Measurements from ENCODE around the gene ARID1B.

Gene ARID1B

GRCh38 chr6:157244780-157245179 lies 467.6 kb downstream of the ARID1B start:
- DNase-seq (ENCODE audit: low read depth in 2 of 2) = no peak

- DNase-seq (ENCODE audit: low read depth in 2 of 2) = no peak
These were observed 468.3 kb downstream of the ARID1B start for GRCh38 chr6:157245436-157245835.

- DNase-seq (ENCODE audit: low read depth in 2 of 2) = peak; percentile 60 to 68
These were observed 469.0 kb downstream of the ARID1B start for GRCh38 chr6:157246048-157246630.

GRCh38 chr6:157246771-157247484 lies 469.8 kb downstream of the ARID1B start:
- no peak for DNase-seq (ENCODE audit: low read depth in 2 of 2)

GRCh38 chr6:157248264-157248663 lies 471.1 kb downstream of the ARID1B start:
- no peak for DNase-seq (ENCODE audit: low read depth in 2 of 2)

- DNase-seq (ENCODE audit: low read depth in 2 of 2) = no peak
These were observed 472.6 kb downstream of the ARID1B start for GRCh38 chr6:157249826-157250225.

GRCh38 chr6:157251586-157252247 lies 474.5 kb downstream of the ARID1B start:
- no peak for DNase-seq (ENCODE audit: low read depth in 2 of 2)

GRCh38 chr6:157253017-157253416 lies 475.8 kb downstream of the ARID1B start:
- DNase-seq (ENCODE audit: low read depth in 2 of 2) = no peak

- no peak for DNase-seq (ENCODE audit: low read depth in 2 of 2)
These were observed 476.5 kb downstream of the ARID1B start for GRCh38 chr6:157253699-157254098.

- no peak for DNase-seq (ENCODE audit: low read depth in 2 of 2)
These were observed 477.4 kb downstream of the ARID1B start for GRCh38 chr6:157254538-157254937.

- DNase-seq (ENCODE audit: low read depth in 2 of 2) = no peak
These were observed 477.9 kb downstream of the ARID1B start for GRCh38 chr6:157255079-157255478.

- DNase-seq (ENCODE audit: low read depth in 2 of 2) = no peak
These were observed 481.7 kb downstream of the ARID1B start for GRCh38 chr6:157258878-157259277.

- DNase-seq (ENCODE audit: low read depth in 2 of 2) = no peak
These were observed 482.3 kb downstream of the ARID1B start for GRCh38 chr6:157259443-157259842.
